Hepatocyte (in vitro differentiated cells): Measurements from ENCODE around the gene AKAP13.

Experiments
- CTCF ChIP-seq: fragments of 200-600 bp; sonication (generic); IDR thresholded peaks from 2 replicates; pipeline ENCODE4 v1.5.1; 2016; ENCODE audit warnings: antibody characterized with exemption, mild to moderate bottlenecking; ENCODE audit not compliant: poor library complexity
- EZH2 ChIP-seq: fragments of 200-600 bp; sonication (generic); IDR thresholded peaks from 2 replicates; pipeline ENCODE4 v1.6.1; 2016; ENCODE audit warnings: antibody characterized with exemption, mild to moderate bottlenecking, borderline replicate concordance
- EZH2phosphoT487 ChIP-seq: fragments of 200-600 bp; sonication (generic); IDR thresholded peaks from one replicate; pipeline ENCODE4 v1.6.1; 2018; ENCODE audit warnings: antibody characterized with exemption, mild to moderate bottlenecking, low read depth, moderate library complexity; ENCODE audit not compliant: unreplicated experiment, severe bottlenecking

- TF ChIP-seq CTCF (no peak), EZH2phosphoT487 (no peak), EZH2 (no peak)
Measured at GRCh38 chr15:85456798-85457197, 76.4 kb downstream of the AKAP13 start.
